ENCODE measurements around the gene DUSP8.
A peak's percentile ranks its signal among the peaks of the same experiment; 100 is the strongest.
"Not testable (repeated sequence)": the region's sequence is repeated elsewhere in the genome, so short reads cannot be mapped to it uniquely, and the experiment has no call there.

The DUSP8 gene

GRCh38 chr11:1589191-1589963, 17.3 kb upstream of the DUSP8 start:
- not testable (repeated sequence) for DNase-seq (ENCODE audit: low read depth in 2 of 2)

DNA sequence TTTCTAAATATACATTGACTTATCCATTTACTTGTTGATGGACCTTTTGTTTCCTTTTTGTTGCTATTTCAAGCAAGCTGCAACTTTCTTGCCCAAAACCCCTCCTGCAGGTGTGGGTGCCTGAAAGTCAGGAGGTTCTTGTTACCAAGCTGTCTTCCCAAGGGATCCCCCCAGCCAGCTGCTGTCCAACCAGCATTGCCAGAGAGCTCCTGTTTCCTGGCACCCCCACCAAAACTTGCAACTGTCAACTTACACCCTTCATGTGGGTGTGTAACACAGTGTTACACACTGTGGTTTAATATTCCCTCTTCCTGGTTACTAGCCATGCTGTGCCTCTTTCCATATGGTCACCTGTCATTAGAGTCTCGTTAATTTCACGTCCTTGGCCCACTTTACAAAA, 14.6 kb upstream of the DUSP8 start:
- no peak for DNase-seq (ENCODE audit: low read depth in 2 of 2)

- DNase-seq (ENCODE audit: low read depth in 2 of 2) = not testable (repeated sequence)
These were observed 12.7 kb upstream of the DUSP8 start, which contains the start of gene KRTAP5-1 for GRCh38 chr11:1584661-1585370. Gene KRTAP5-1 (minus strand): TSS chr11:1585283. CDS start chr11:1585249, 34 bp downstream.

DNA sequence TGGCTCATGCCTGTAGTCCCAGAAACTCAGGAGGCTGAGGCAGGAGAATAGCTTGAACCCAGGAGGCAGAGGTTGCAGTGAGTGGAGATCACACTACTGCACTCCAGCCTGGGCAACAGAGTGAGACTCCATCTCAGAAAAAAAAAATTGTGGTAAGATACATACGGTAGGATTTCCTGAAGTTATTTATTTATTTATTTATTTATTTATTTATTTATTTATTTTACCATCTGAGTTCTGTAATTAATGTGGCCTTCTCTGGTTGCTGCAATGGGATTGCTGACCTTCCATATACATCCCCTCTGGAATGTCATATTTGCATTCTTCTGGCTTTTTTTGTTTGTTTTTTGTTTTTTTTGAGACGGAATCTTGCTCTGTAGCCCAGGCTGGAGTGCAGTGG, 10.8 kb upstream of the DUSP8 start:
- not testable (repeated sequence) for DNase-seq (ENCODE audit: low read depth in 2 of 2)

DNA sequence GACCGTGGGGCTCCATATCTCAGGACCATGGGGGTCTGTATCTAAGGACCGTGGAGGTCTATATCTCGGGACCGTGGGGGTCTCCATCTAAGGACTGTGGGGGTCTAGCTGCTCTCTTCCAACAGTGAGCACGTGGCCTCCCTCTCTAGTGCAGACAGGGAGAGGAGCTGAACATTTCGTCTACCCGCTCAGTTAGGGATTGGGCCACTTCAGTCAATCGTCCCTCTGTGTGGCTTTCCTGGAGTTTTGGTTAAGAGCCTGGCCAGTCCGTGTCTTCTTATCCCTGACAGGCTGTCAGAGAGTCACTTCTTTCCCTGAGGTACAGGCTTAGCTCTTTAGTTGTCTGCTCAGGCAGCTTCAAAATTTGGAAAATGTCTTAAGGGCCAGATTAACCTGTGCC, 9.9 kb upstream of the DUSP8 start:
- DNase-seq (ENCODE audit: low read depth in 2 of 2) = no peak

DNA sequence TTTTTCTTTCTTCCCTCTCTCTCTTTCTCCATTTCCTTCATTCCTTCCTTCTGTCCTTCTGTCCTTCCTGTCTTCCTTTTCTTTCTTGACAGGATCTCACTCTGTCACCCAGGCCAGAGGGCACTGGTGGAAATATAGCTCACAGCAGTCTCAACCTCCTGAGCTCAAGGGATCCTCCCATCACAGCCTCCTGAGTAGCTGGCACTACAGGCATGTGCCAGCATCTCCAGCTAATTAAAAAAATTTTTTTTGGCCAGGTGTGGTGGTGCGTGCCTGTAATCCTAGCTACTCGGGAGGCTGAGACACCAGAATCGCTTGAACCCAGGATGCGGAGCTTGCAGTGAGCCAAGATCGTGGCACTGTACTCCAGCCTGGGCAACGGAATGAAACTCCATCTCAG, 4.8 kb upstream of the DUSP8 start:
- no peak for DNase-seq (ENCODE audit: low read depth in 2 of 2)

- not testable (repeated sequence) for DNase-seq (ENCODE audit: low read depth in 2 of 2)
These were observed 3.7 kb upstream of the DUSP8 start for GRCh38 chr11:1575756-1576155.

GRCh38 chr11:1574933-1575242, 2.8 kb upstream of the DUSP8 start:
- DNase-seq (ENCODE audit: low read depth in 2 of 2) = no peak

DNA sequence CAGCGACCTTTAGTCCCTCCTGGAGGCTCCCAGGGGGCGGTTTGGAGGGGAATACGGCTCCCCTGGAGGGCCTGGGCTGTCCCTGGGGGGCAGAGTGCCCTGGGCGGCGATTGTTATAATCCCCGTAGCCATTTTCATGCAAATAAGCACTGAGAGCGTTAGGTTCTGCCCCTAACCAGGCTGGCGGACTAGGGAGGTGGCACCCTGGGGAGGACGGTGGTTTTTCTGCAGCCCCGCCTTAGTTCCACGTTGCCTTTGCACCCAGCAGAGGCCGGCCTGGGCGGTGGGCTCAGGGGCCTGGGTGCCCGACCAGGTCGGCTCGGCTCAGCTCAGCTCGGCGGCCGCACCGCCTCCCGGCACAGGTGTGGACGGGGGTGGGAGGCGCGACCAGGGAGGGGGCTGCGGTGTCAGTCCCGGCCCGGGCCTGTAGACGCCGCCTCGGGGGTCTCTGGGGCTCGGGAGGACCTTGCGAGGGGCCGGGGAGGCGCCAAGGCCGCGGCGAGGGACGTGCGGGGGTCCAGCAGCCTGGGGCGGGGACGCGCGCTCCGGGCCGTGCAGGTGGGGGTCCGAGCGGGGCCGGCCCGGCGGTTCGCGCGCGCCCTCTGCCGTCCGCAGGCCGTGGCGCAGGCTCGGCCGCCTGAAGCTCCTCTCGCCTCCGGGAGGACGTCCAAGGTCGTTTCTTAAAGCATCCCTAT, 2.3 kb upstream of the DUSP8 start:
- peak in 1 of 2 donors; percentile 29 for DNase-seq (ENCODE audit: low read depth in 2 of 2)

DNA sequence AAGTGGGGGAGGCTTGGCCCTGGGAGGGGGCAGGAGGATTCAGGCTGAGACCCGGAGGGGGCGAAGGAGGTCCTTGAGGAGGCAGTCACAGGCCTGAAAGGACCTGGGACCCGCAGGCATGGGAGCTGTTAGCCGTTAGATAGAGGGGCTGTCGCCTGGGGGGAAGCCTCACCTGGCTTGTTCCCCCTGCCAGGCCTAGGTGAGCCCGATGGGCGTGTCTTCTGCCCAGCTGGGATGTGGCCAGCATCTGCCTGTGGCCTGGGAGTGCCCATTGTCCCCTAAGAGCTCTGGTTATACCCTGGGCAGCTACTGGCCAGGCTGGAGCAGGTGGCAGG, 1.8 kb upstream of the DUSP8 start:
- no peak for DNase-seq (ENCODE audit: low read depth in 2 of 2)

DNA sequence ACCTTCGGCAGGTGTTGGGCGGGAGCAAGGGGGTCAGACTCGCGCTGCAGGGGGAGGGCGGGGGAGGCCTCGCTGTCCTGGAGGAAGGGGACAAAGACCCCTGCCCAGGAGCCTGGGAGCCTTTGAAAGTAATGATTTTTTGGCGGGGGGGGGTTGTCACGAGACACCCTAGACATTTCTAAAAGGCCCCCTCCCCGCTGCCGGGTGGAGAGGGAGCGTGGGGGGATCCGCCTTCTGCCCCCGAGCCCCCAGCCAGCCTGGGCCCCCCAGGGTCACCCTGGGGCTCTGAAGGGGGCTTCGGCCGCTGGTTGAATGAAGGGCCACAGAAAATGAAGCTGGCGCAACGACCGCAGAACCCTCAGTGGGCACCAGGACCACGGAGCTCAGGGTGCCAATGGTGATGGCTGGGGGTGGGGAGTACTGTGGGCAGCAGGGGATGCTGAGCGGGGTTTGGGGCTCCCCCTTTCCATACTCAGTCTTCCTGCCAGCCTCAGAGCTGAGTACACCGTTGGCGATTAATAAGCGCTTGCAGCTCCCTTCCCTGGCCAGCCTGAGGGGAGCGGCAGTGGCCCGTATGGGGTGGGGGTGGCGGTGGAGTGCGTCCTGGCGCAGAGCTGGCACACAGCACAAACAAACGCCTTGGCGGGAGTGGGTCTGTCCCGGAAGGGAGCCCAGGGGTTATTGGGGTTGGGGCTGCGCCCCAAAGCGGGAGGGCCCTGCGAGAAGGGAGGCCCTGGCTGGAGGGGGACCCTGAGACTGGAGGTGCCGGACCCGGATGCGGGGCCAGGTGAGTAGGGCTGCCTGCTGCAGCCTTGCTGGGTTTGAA, 1.2 kb upstream of the DUSP8 start:
- DNase-seq (ENCODE audit: low read depth in 2 of 2) = no peak

GRCh38 chr11:1571760-1572196, 293 bp downstream of the DUSP8 start:
- DNase-seq (ENCODE audit: low read depth in 2 of 2) = no peak

- DNase-seq (ENCODE audit: low read depth in 2 of 2) = no peak
These were observed 943 bp downstream of the DUSP8 start for GRCh38 chr11:1570896-1571759.

GRCh38 chr11:1570531-1570895, 1.6 kb downstream of the DUSP8 start:
- no peak for DNase-seq (ENCODE audit: low read depth in 2 of 2)

- no peak for DNase-seq (ENCODE audit: low read depth in 2 of 2)
These were observed 2.0 kb downstream of the DUSP8 start for GRCh38 chr11:1570001-1570453.

GRCh38 chr11:1569251-1569780, 2.8 kb downstream of the DUSP8 start:
- DNase-seq (ENCODE audit: low read depth in 2 of 2) = no peak

GRCh38 chr11:1568441-1568911, 3.6 kb downstream of the DUSP8 start:
- DNase-seq (ENCODE audit: low read depth in 2 of 2) = peak in 1 of 2 donors; percentile 27

GRCh38 chr11:1567721-1568100, 4.4 kb downstream of the DUSP8 start:
- DNase-seq (ENCODE audit: low read depth in 2 of 2) = no peak

DNA sequence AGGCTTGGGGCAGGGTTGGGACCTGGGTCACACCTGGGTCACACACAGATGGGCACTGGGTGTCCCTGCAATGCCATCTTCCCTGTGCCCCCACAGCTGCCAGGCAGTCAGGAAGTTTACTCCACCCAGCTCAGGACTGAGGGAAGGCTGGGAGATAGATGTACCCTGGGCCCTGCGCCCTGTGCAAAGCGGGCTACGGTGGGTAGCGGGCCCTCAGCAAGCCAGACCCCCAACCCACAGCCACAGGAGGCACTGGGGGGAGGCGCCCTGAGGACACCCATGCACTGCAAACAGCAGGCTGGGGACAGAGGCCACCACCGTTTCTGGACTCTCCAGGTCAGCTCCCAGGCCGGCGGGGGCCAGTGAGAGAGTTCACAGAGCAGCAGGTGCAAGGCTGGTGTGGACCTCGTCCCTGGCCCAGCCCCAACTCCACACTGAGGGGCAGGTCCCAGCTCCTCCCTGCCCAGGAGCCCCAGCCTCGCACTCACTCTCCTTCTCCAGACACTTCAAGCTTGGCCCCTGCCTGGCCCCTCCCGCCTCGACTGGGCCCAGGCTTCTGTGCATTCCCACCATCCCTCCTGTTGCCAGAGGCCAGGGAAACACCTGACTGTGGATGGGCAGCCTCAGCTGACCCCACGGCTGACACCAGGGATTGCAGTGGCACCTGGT, 4.9 kb downstream of the DUSP8 start:
- no peak for DNase-seq (ENCODE audit: low read depth in 2 of 2)

Measured in activated CD8-positive, alpha-beta memory T cell treated with anti-CD3 and anti-CD28 coated beads for 4 hours (primary cell).